C4-2B (cell line): Measurements from ENCODE around the gene GNB4.

Experiments used
- H3K27ac ChIP-seq: fragments of 450-650 bp; 2 replicates; pipeline ENCODE4 v1.5.1; 2017
- ZFX ChIP-seq: fragments of 450-650 bp; IDR thresholded peaks from 2 replicates; pipeline ENCODE4 v1.6.1; 2017
- TF ChIP-seq, protein P1 (sequence below): fragments of 450-650 bp; conservative IDR thresholded peaks from 2 replicates; pipeline ENCODE4 v1.5.1; 2017; ENCODE audit warnings: mild to moderate bottlenecking

The GNB4 gene

DNA sequence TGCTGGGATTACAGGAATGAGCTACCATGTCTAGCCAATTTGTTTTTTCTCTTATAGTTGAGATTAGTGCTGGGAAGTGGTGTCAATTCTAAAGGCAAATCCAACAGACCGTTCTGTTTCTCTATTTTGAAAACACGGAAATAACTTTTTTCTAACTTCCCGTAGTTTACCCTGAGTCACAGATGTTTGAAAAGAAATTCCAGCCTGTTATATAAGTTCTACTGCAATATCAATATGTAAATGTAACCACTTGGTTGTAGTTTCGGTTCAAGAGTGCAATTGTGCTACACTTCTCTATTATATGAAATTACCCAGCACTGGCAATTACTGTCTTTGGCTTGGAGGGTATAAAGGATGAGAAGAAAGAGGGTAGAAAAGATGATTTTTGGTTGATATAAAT is 22.3 kb upstream of the GNB4 start:
- H3K27ac ChIP-seq, result no peak overlapping the region
- TF ChIP-seq, protein P1, sequence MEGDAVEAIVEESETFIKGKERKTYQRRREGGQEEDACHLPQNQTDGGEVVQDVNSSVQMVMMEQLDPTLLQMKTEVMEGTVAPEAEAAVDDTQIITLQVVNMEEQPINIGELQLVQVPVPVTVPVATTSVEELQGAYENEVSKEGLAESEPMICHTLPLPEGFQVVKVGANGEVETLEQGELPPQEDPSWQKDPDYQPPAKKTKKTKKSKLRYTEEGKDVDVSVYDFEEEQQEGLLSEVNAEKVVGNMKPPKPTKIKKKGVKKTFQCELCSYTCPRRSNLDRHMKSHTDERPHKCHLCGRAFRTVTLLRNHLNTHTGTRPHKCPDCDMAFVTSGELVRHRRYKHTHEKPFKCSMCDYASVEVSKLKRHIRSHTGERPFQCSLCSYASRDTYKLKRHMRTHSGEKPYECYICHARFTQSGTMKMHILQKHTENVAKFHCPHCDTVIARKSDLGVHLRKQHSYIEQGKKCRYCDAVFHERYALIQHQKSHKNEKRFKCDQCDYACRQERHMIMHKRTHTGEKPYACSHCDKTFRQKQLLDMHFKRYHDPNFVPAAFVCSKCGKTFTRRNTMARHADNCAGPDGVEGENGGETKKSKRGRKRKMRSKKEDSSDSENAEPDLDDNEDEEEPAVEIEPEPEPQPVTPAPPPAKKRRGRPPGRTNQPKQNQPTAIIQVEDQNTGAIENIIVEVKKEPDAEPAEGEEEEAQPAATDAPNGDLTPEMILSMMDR, result no peak
- TF ChIP-seq ZFX, result no peak

DNA sequence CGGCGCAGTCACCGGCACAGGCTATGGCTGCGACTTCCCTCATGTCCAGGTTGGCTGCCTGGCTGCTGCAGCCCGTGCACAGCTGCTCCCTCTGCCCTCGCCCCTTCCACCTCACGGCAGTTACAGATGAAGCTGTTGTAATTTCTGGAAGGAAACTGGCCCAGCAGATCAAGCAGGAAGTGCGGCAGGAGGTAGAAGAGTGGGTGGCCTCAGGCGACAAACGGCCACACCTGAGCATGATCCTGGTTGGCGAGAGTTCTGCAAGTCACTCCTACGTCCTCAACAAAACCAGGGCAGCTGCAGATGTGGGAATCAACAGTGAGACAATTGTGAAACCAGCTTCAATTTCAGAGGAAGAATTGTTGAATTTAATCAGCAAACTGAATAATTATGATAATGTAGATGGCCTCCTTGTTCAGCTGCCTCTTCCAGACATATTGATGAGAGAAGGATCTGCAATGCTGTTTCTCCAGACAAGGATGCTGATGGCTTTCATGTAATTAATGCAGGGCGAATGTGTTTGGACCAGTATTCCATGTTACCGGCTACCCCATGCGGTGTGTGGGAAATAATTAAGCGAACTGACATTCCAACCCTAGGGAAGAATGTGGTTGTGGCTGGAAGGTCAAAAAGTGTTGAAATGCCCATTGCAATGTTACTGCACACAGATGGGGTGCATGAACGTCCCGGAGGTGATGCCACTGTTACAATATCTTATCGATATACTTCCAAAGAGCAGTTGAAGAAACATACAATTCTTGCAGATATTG is 13.2 kb upstream of the GNB4 start:
- peak overlapping the region; percentile 60 for H3K27ac ChIP-seq
- TF ChIP-seq ZFX, result no peak
- TF ChIP-seq, protein P1, result no peak

DNA sequence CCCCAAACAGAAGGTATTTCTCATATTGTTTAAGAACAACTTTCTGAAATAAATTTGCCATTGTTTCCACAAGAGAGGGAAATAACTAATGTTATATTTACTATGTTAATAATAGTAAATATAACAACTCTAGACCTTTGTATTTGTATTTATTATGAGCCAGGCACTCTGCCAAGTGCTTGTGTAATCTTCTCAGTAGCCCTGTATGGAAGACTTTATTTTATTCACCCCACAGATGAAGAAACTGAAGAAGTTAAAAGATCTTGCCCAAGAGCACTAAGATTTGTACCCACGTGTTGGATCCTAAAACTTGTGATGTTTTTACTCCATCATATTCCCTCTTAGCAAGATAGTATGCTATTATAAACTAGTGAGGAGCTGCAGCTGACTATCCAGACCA is 12.0 kb upstream of the GNB4 start:
- TF ChIP-seq, protein P1, result no peak
- no peak for TF ChIP-seq ZFX
- no peak overlapping the region for H3K27ac ChIP-seq

DNA sequence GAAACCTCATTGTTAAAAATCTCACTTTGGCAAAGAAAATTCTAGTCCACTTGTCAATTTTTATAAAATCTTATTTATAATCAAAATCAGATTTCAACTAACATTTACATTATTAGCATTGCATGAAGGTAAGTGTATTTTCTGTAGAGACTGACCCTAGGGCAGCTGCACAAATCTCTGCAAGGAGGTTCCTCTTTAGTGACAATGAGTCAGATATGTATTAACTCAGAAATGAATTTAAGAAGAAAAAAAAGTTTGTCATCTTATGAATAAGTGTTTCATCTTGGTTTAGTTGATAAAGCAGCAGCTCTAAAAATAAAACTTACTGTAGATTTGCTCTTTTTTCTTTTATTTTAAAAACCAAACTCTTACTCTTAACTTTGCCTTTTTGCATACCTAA is 9.0 kb upstream of the GNB4 start:
- H3K27ac ChIP-seq, result no peak overlapping the region
- no peak for TF ChIP-seq ZFX
- TF ChIP-seq, protein P1, result no peak

DNA sequence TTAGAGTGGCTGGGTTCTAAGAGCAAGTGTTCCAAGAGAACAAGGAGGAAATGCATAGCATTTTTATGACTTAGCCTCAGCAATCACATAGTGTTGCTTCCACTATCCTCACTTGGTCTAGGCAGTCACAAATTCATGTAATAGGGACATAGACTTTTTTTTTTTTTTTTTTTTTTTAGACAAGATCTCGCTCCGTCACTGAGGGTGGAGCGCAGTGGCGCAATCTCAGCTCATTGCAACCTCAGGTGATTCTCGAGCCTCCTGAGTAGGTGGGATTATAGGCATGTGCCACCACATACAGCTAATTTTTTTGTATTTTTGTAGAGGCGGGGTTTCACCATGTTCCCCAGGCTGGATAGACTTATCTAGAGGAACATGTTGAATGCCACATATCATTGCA is 4.7 kb upstream of the GNB4 start:
- H3K27ac ChIP-seq, result no peak overlapping the region
- TF ChIP-seq, protein P1, result no peak
- no peak for TF ChIP-seq ZFX

DNA sequence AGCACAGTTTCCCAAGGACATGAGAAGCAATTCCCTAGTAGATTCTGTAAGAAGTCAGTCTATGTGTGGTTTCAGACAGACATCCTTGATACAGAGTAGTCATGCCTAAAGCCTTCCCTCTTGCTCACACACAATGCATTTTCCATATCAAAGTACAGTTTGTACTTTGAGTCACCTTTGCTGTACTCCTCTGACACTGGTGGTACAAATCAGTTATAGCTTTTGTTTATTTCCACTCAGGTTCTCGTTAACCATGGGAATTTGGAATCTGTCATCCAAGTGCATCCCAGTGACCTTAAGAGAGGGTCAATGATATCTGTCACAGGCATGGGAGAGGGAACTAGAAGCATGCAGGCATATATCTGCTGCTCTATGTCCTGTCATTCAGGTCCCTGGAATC is 3.6 kb upstream of the GNB4 start:
- H3K27ac ChIP-seq, result no peak overlapping the region
- TF ChIP-seq, protein P1, result no peak
- TF ChIP-seq ZFX, result no peak

DNA sequence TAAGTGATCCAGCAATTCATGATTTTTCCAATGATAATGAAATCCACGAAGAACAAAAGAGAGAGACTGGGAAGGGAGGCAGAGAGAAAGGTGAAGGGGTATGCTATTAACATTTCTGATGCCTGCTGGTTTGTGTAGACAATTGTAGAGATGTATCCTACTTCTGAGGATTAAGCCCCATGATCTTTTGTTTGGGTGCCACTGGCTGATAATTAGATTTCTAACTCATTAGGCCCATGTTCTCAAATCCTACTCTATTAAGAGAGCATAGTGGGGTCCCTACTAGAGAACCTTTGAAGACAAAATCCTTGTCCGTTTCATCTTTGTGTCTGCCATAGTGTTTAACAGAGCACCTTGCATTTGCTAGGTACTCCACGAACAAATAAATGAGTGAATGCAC is 2.7 kb upstream of the GNB4 start:
- TF ChIP-seq, protein P1, result no peak
- TF ChIP-seq ZFX, result no peak

More for the DNA sequence above, 2.7 kb upstream of the GNB4 start:
- no peak overlapping the region for H3K27ac ChIP-seq
